PC-3 (cell line): Measurements from ENCODE around the gene COL4A1.

ENCODE experiments used
- EZH2 ChIP-seq: fragments of 300-600 bp; sonication (generic); IDR thresholded peaks from one replicate; pipeline ENCODE4 v1.6.1; 2017; ENCODE audit warnings: antibody characterized with exemption, mild to moderate bottlenecking, low read length; ENCODE audit not compliant: unreplicated experiment
- TF ChIP-seq, protein P1 (sequence below): fragments of 300-600 bp; sonication (generic); conservative IDR thresholded peaks from 2 replicates; pipeline ENCODE4 v1.5.1; 2017; ENCODE audit warnings: antibody characterized with exemption, low read depth, mild to moderate bottlenecking, low read length

- no peak for TF ChIP-seq EZH2
- TF ChIP-seq, protein P1, sequence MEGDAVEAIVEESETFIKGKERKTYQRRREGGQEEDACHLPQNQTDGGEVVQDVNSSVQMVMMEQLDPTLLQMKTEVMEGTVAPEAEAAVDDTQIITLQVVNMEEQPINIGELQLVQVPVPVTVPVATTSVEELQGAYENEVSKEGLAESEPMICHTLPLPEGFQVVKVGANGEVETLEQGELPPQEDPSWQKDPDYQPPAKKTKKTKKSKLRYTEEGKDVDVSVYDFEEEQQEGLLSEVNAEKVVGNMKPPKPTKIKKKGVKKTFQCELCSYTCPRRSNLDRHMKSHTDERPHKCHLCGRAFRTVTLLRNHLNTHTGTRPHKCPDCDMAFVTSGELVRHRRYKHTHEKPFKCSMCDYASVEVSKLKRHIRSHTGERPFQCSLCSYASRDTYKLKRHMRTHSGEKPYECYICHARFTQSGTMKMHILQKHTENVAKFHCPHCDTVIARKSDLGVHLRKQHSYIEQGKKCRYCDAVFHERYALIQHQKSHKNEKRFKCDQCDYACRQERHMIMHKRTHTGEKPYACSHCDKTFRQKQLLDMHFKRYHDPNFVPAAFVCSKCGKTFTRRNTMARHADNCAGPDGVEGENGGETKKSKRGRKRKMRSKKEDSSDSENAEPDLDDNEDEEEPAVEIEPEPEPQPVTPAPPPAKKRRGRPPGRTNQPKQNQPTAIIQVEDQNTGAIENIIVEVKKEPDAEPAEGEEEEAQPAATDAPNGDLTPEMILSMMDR, result no peak
Observed at GRCh38 chr13:110215606-110216005, 91.4 kb downstream of the COL4A1 start.
